ENCODE results near the gene GCHFR.

The GCHFR gene

DNA sequence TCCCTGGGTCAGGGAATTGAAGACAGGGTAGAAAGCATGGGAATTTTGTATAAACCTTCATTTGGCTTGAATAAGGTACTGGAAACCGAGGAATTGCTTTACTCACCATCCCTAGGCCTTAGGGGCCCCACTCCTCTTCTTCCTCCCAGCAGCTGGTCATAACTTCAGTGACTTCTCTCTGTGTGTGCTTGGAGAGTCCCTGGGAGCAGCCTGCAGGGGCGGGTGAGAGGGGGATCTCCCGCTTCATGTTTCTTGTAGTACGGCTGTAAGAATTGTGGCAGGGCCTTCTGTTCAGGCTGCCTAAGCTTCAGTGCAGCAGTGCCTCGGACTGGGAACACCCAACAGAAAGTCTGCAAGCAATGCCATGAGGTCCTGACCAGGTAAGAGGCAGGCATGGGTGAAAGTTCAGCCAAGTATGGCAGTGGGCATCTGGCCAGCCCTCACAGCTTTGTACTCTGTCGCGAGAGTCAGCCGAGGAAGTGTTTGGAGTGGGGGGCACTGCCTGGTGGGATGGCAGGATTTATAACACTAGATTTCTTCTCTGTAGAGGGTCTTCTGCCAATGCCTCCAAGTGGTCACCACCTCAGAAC is 45.1 kb downstream of the GCHFR start:
- no peak for DNase-seq (ENCODE audit: low spot score)

DNA sequence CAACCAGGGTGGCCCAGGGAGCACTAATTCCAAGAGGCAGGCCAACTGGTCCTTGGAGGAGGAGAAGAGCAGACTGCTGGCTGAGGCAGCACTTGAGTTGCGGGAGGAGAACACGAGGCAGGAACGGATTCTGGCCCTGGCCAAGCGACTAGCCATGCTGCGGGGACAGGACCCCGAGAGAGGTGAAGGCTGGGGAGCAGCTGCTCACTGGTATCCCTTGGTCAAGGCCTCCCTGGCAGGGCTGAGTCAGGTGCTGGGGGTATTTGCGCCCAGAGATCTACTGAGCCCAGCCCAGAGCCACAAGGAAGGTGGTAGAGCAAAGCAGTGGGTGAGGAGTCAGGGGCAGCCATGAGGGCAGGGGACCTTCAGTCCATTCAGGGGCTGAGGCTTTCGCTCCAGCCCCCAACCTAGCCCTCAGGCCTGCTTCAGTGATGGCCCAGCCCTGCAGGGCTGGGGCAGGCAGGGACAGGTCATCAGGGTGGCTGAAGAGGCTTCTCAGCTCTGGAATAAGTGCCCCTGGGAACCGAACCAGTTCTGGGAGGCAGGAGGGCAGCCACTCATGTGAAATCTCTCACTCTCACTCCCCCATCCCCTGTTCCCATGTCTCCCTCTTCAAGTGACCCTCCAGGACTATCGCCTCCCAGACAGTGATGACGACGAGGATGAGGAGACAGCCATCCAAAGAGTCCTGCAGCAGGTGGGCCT is 49.0 kb downstream of the GCHFR start:
- DNase-seq (ENCODE audit: low spot score) = no peak

DNA sequence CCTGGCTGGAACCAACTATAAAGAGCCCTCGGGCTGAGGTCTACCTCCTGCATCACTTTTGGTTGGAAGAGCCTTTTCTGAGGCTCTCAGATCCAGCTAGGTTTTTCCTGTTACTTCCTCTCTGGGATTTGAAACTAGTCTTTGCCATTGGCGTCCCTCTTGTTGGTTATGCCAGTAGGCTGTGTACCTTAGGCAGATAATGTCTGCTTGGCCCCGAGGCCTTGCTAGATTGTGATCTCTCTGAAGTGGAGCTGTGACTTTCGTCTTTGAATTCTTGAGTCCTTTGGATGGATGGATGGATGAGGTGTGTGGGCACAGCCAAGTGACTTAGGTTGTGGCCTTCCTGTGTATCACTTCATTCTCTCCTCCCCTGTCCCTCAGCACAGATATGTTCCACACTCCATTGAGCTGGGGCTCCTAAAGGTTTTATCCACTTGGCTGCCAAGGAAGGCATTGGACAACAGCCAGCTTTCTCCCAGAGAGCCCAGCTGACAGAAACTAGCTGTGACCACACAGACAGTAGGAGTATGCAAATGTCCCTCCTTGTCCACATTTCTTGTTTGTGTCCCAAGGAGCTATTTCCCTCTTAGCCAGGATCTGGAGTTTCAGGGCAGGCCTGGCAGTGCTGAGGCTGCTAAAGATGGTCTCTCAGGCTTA is 51.3 kb downstream of the GCHFR start:
- peak; percentile 82 for DNase-seq (ENCODE audit: low spot score)
